Kidney (tissue), 14 donors: ENCODE data around the gene UQCRHL. TPM values are rescaled to one million over a fixed set of nuclear protein-coding genes. Genes with fewer than 3 reads are reported as not detected.

Source experiments
- DNase-seq, 5 donors: peaks; one replicate each; pipeline ENCODE4 v3.0.0-alpha.2; 2013 to 2020
- FAIRE-seq: peaks from 2 replicates; lab custom pipeline; 2012; peaks lifted over from hg19 to GRCh38; lab: Jason Lieb, UNC
- H3K27ac ChIP-seq, 2 donors: one replicate each; pipeline ENCODE4 v1.7.0; 2013; ENCODE audit warnings: low read depth in 2 of 2, low read length in 2 of 2, inconsistent platforms in 1 of 2
- H3K27me3 ChIP-seq: one replicate; pipeline ENCODE4 v1.7.1; 2013; ENCODE audit warnings: low read length, inconsistent platforms; ENCODE audit not compliant: control insufficient read depth, insufficient read depth
- H3K36me3 ChIP-seq, 3 donors: one replicate each; pipeline versions ENCODE4 v1.7.0 to v1.7.1; 2013; ENCODE audit warnings: low read length in 3 of 3, control low read depth in 1 of 3, inconsistent platforms in 1 of 3; ENCODE audit not compliant: insufficient read depth in 3 of 3, control insufficient read depth in 2 of 3
- H3K4me1 ChIP-seq, 3 donors: one replicate each; pipeline versions ENCODE4 v1.7.0 to v1.7.1; 2013; ENCODE audit warnings: low read length in 3 of 3, inconsistent platforms in 1 of 3, low read depth in 1 of 3; ENCODE audit not compliant: control insufficient read depth in 2 of 3, insufficient read depth in 2 of 3
- H3K4me3 ChIP-seq, 3 donors: one replicate each; pipeline versions ENCODE4 v1.7.0 to v1.8.1; 2013; ENCODE audit warnings: low read length in 3 of 3, control low read depth in 1 of 3, inconsistent platforms in 1 of 3
- H3K9ac ChIP-seq, 3 donors: one replicate each; pipeline versions ENCODE4 v1.7.0 to v1.7.1; 2013; ENCODE audit warnings: low read length in 3 of 3, control low read depth in 1 of 3, inconsistent platforms in 1 of 3
- H3K9me3 ChIP-seq, 3 donors: one replicate each; pipeline versions ENCODE4 v1.7.0 to v1.7.1; 2013; ENCODE audit warnings: low read length in 3 of 3, control low read depth in 1 of 3, inconsistent platforms in 1 of 3; ENCODE audit not compliant: control insufficient read depth in 2 of 3, insufficient read depth in 1 of 3
- CTCF ChIP-seq: IDR thresholded peaks from 3 replicates; pipeline ENCODE4 v1.5.1; 2012; ENCODE audit warnings: mild to moderate bottlenecking, moderate library complexity, borderline replicate concordance; ENCODE audit not compliant: insufficient read depth; ENCODE audit errors: extremely low read depth
- intact Hi-C: fragments of 100-400 bp; cut with DNase I; formaldehyde crosslinking; loops from one replicate; pipeline ENCODE4 v1.11.1; 2022
- polyA plus RNA-seq: library from polyadenylated mRNA; stranded (reverse); fragments of 350-450 nt; fragmentation: Illumina TruSeq; extraction: RNeasy Lipid Tissue Mini Kit (QIAGEN cat#74804); gene quantifications from one replicate; pipeline ENCODE4 v1.2.3, GENCODE V29; 2014; ENCODE audit warnings: low read depth, low replicate concordance; ENCODE audit not compliant: insufficient read depth
- total RNA-seq: library from RNA; stranded (reverse); fragmentation: NEBNext Ultra II Directional; extraction: Animal tissue kit (Norgen Biotek cat#: 25700); gene quantifications from one replicate; pipeline ENCODE4 v1.2.1, GENCODE V29; 2021
- donor health status: control.
- donor health status: control.
- donor health status: control.
- donor health status: control.
- donor health status: control.
- donor health status: DM: yes; HTN: yes; CAD: no.
- donor health status: Normal renal cell carcinoma (clear cell type).

Gene UQCRHL
- total and polyA plus RNA-seq, 2 donors from 2014 or later: 0.91 to 11.8 TPM

GRCh38 chr1:15835741-15836510 is 28.5 kb upstream of the UQCRHL start:
- no peak for TF ChIP-seq CTCF
- H3K27me3 ChIP-seq: no peaks in the 10 kb centered on the region
- intact Hi-C loops: no loop called here
- no peaks in the 10 kb centered on the region for H3K36me3 ChIP-seq
- FAIRE-seq: no peak
- H3K9me3 ChIP-seq: no peaks in the 10 kb centered on the region
- peak overlapping the region; percentile 75 to 99 (median 90) for H3K4me3 ChIP-seq
- H3K27ac ChIP-seq: peak overlapping the region; percentile 100
- H3K9ac ChIP-seq: peak overlapping the region; percentile 85 to 99 (median 97)
- H3K4me1 ChIP-seq: peaks cover 0 to 2% (median 0%) of the 10 kb centered on the region in 3 donors
- DNase-seq: peak; percentile 100

GRCh38 chr1:15835205-15835740 is 27.8 kb upstream of the UQCRHL start:
- Histone ChIP-seq H3K4me1 (peaks cover 0 to 3% (median 2%) of the 10 kb centered on the region in 3 donors), H3K27ac (peak overlapping the region; percentile 100), H3K27me3 (no peaks in the 10 kb centered on the region), H3K9ac (peak overlapping the region; percentile 47 to 99 (median 97)), H3K36me3 (no peaks in the 10 kb centered on the region), H3K4me3 (peak overlapping the region; percentile 65 to 99 (median 68)), H3K9me3 (no peaks in the 10 kb centered on the region)
- DNase-seq (no peak), FAIRE-seq (no peak)
- no peak for TF ChIP-seq CTCF
- intact Hi-C loops: no loop called here

- no peak for FAIRE-seq
Observed at GRCh38 chr1:15834406-15835204, 27.2 kb upstream of the UQCRHL start.

More at GRCh38 chr1:15834406-15835204, 27.2 kb upstream of the UQCRHL start:
- H3K9me3 ChIP-seq: no peaks in the 10 kb centered on the region
- peaks cover 0 to 4% (median 2%) of the 10 kb centered on the region in 3 donors for H3K4me1 ChIP-seq
- no peaks in the 10 kb centered on the region for H3K36me3 ChIP-seq
- no peaks in the 10 kb centered on the region for H3K27me3 ChIP-seq
- peak overlapping the region; percentile 100 for H3K27ac ChIP-seq
- DNase-seq: peak; percentile 93 to 98 (median 95)
- intact Hi-C loops: no loop called here
- TF ChIP-seq CTCF: no peak
- H3K4me3 ChIP-seq: peak overlapping the region; percentile 82 to 99 (median 95)
- H3K9ac ChIP-seq: peak overlapping the region; percentile 83 to 99 (median 97)
